DND-41 (cell line): ENCODE measurements around the gene FNDC3B.

ENCODE experiments used
- ATAC-seq: fragments of 200-7000 bp; cut with Tn5 transposase; 3 replicates; pipeline ENCODE4 v1.9.1; 2021; ENCODE audit warnings: low read depth; ENCODE audit not compliant: insufficient read depth
- DNase-seq: peaks from one replicate; pipeline ENCODE4 v3.0.0-alpha.2; 2020
- H2AFZ ChIP-seq: 2 replicates; pipeline ENCODE4 v1.6.0; 2012; ENCODE audit warnings: low read depth, low read length
- H3K27ac ChIP-seq: 2 replicates; pipeline ENCODE4 v1.5.1; 2012; ENCODE audit warnings: low read length, inconsistent platforms
- H3K27me3 ChIP-seq: fragments of 200-600 bp; sonication (generic); 2 replicates; pipeline ENCODE4 v1.6.0; 2012; ENCODE audit warnings: low read length, mild to moderate bottlenecking, inconsistent platforms; ENCODE audit not compliant: insufficient read depth, poor library complexity
- H3K36me3 ChIP-seq: 2 replicates; pipeline ENCODE4 v1.5.1; 2012; ENCODE audit warnings: low read length, inconsistent platforms; ENCODE audit not compliant: insufficient read depth
- H3K4me1 ChIP-seq: 2 replicates; pipeline ENCODE4 v1.5.1; 2012; ENCODE audit warnings: mild to moderate bottlenecking, low read length; ENCODE audit not compliant: insufficient read depth
- H3K4me2 ChIP-seq: 2 replicates; pipeline ENCODE4 v1.6.0; 2012; ENCODE audit warnings: mild to moderate bottlenecking, moderate library complexity, low read length, inconsistent platforms; ENCODE audit not compliant: insufficient read depth
- H3K4me3 ChIP-seq, 2 experiments: fragments of 200-600 bp in 1 of 2; shearing (Covaris generic) in 1 of 2; 2 replicates each; pipeline ENCODE4 v1.5.1; 2012 to 2016; ENCODE audit warnings: inconsistent platforms in 2 of 2, low read length in 2 of 2, mild to moderate bottlenecking in 2 of 2, low read depth in 1 of 2, moderate library complexity in 1 of 2
- H3K79me2 ChIP-seq: 2 replicates; pipeline ENCODE4 v1.6.0; 2012; ENCODE audit warnings: low read length, inconsistent platforms; ENCODE audit not compliant: insufficient read depth
- H3K9ac ChIP-seq: 2 replicates; pipeline ENCODE4 v1.6.0; 2012; ENCODE audit warnings: low read depth, mild to moderate bottlenecking, inconsistent platforms, low read length, moderate library complexity
- H3K9me3 ChIP-seq: 2 replicates; pipeline ENCODE4 v1.5.1; 2012; ENCODE audit warnings: low read length, moderate library complexity, mild to moderate bottlenecking, inconsistent platforms; ENCODE audit not compliant: insufficient read depth, severe bottlenecking
- H4K20me1 ChIP-seq: 2 replicates; pipeline ENCODE4 v1.6.0; 2012; ENCODE audit warnings: low read length; ENCODE audit not compliant: insufficient read depth
- CTCF ChIP-seq: IDR thresholded peaks from 2 replicates; pipeline ENCODE4 v1.5.1; 2012; ENCODE audit warnings: borderline replicate concordance, low read length, moderate library complexity, mild to moderate bottlenecking; ENCODE audit not compliant: poor library complexity, severe bottlenecking; ENCODE audit errors: extremely low read depth
- EZH2 ChIP-seq: IDR thresholded peaks from 3 replicates; pipeline ENCODE4 v1.6.1; 2012; ENCODE audit warnings: borderline replicate concordance, low read depth, mild to moderate bottlenecking, moderate library complexity, low read length, inconsistent platforms; ENCODE audit not compliant: severe bottlenecking

The FNDC3B gene

GRCh38 chr3:172129850-172130716, 90.7 kb downstream of the FNDC3B start:
- no peak for TF ChIP-seq EZH2
- TF ChIP-seq CTCF, result no peak
- Histone ChIP-seq H2AFZ (no peak overlapping the region), H3K4me2 (no peak overlapping the region), H3K9me3 (no peaks in the 10 kb centered on the region), H4K20me1 (no peaks in the 10 kb centered on the region), H3K9ac (no peak overlapping the region), H3K79me2 (no peaks in the 10 kb centered on the region), H3K36me3 (no peaks in the 10 kb centered on the region), H3K27ac (no peak overlapping the region), H3K4me3 (no peak overlapping the region), H3K4me1 (no peaks in the 10 kb centered on the region), H3K27me3 (no peaks in the 10 kb centered on the region)
- ATAC-seq, result no peak
- DNase-seq, result no peak

GRCh38 chr3:172130717-172131050, 91.3 kb downstream of the FNDC3B start:
- TF ChIP-seq CTCF (no peak), EZH2 (no peak)
- H3K4me3 ChIP-seq, result no peak overlapping the region
- no peak for DNase-seq
- no peaks in the 10 kb centered on the region for H4K20me1 ChIP-seq
- H3K4me2 ChIP-seq, result no peak overlapping the region
- H3K9ac ChIP-seq, result no peak overlapping the region
- H3K27ac ChIP-seq, result no peak overlapping the region
- H2AFZ ChIP-seq, result no peak overlapping the region
- H3K4me1 ChIP-seq, result no peaks in the 10 kb centered on the region
- H3K27me3 ChIP-seq, result no peaks in the 10 kb centered on the region
- no peak for ATAC-seq
- no peaks in the 10 kb centered on the region for H3K36me3 ChIP-seq
- H3K9me3 ChIP-seq, result no peaks in the 10 kb centered on the region
- H3K79me2 ChIP-seq, result no peaks in the 10 kb centered on the region

GRCh38 chr3:172131746-172132145, 92.4 kb downstream of the FNDC3B start:
- no peak overlapping the region for H3K27ac ChIP-seq
- ATAC-seq (no peak), DNase-seq (no peak)
- H3K4me1 ChIP-seq, result no peaks in the 10 kb centered on the region
- no peak for TF ChIP-seq CTCF
- TF ChIP-seq EZH2, result no peak
- no peaks in the 10 kb centered on the region for H3K9me3 ChIP-seq
- H3K36me3 ChIP-seq, result no peaks in the 10 kb centered on the region
- no peak overlapping the region for H3K9ac ChIP-seq
- H3K4me2 ChIP-seq, result no peak overlapping the region
- H3K27me3 ChIP-seq, result no peaks in the 10 kb centered on the region
- no peak overlapping the region for H3K4me3 ChIP-seq
- no peaks in the 10 kb centered on the region for H4K20me1 ChIP-seq
- H2AFZ ChIP-seq, result no peak overlapping the region
- no peaks in the 10 kb centered on the region for H3K79me2 ChIP-seq
